Activated T-cell treated with anti-CD3 and anti-CD28 coated beads, Interleukin-2, amount 50 U/mL, for 4 hours (primary cell): ENCODE measurements around the gene PSORS1C2. TPM values are rescaled to one million over a fixed set of nuclear protein-coding genes. Genes with fewer than 3 reads are reported as not detected.

Experiments
- ATAC-seq, 2 donors: fragments of 200-7000 bp; cut with Tn5 transposase; one replicate each; pipeline ENCODE4 v1.10.0; 2021
- DNase-seq: peaks from one replicate; pipeline ENCODE4 v3.0.0-alpha.2; 2020
- H3K27me3 Mint-ChIP-seq: one replicate; pipeline ENCODE4 v1.8.0; 2021; ENCODE audit warnings: low read depth, mixed read lengths
- H3K36me3 Mint-ChIP-seq: one replicate; pipeline ENCODE4 v1.8.0; 2022; ENCODE audit warnings: mixed read lengths; ENCODE audit not compliant: insufficient read depth
- H3K4me1 Mint-ChIP-seq: one replicate; pipeline ENCODE4 v1.8.0; 2021; ENCODE audit warnings: low read depth, mixed read lengths
- H3K4me3 Mint-ChIP-seq: one replicate; pipeline ENCODE4 v1.8.0; 2021; ENCODE audit warnings: mild to moderate bottlenecking, moderate library complexity, mixed read lengths
- H3K9me3 Mint-ChIP-seq: one replicate; pipeline ENCODE4 v1.8.0; 2021; ENCODE audit warnings: mixed read lengths
- total RNA-seq, 3 donors: library from RNA; stranded (reverse); gene quantifications; one replicate each; pipeline ENCODE4 v1.2.1, GENCODE V29; 2021

PSORS1C2 gene
- total RNA-seq, 3 donors from 2014 or later, result not detected

GRCh38 chr6:31118178-31118577, 20.7 kb downstream of the PSORS1C2 start:
- no peak for DNase-seq
- ATAC-seq, result no peak
- H3K4me1 Mint-ChIP-seq, result peaks cover 4% of the 10 kb centered on the region
- H3K36me3 Mint-ChIP-seq, result no peaks in the 10 kb centered on the region
- H3K4me3 Mint-ChIP-seq, result no peak overlapping the region
- peaks cover 11% of the 10 kb centered on the region for H3K27me3 Mint-ChIP-seq
- H3K9me3 Mint-ChIP-seq, result no peaks in the 10 kb centered on the region

GRCh38 chr6:31116661-31117385, 22.0 kb downstream of the PSORS1C2 start:
- ATAC-seq, result no peak
- Mint-ChIP-seq H3K4me1 (peaks cover 4% of the 10 kb centered on the region), H3K36me3 (no peaks in the 10 kb centered on the region), H3K4me3 (no peak overlapping the region), H3K9me3 (no peaks in the 10 kb centered on the region), H3K27me3 (peaks cover 11% of the 10 kb centered on the region)
- no peak for DNase-seq

GRCh38 chr6:31115941-31116560, 22.8 kb downstream of the PSORS1C2 start:
- H3K36me3 Mint-ChIP-seq, result no peaks in the 10 kb centered on the region
- peaks cover 4% of the 10 kb centered on the region for H3K4me1 Mint-ChIP-seq
- H3K4me3 Mint-ChIP-seq, result no peak overlapping the region
- no peaks in the 10 kb centered on the region for H3K9me3 Mint-ChIP-seq
- DNase-seq (no peak), ATAC-seq (no peak)
- H3K27me3 Mint-ChIP-seq, result peaks cover 12% of the 10 kb centered on the region

- H3K9me3 Mint-ChIP-seq, result no peaks in the 10 kb centered on the region
- no peaks in the 10 kb centered on the region for H3K36me3 Mint-ChIP-seq
- H3K4me1 Mint-ChIP-seq, result peaks cover 4% of the 10 kb centered on the region
- no peak for DNase-seq
- peaks cover 14% of the 10 kb centered on the region for H3K27me3 Mint-ChIP-seq
- no peak overlapping the region for H3K4me3 Mint-ChIP-seq
- no peak for ATAC-seq
These were observed 23.7 kb downstream of the PSORS1C2 start for GRCh38 chr6:31114970-31115849.

- DNase-seq (no peak), ATAC-seq (no peak)
- Mint-ChIP-seq H3K27me3 (peaks cover 20% of the 10 kb centered on the region), H3K36me3 (no peaks in the 10 kb centered on the region), H3K9me3 (no peaks in the 10 kb centered on the region), H3K4me3 (no peak within 1 kb of the TSS), H3K4me1 (peaks cover 4% of the 10 kb centered on the region)
These were observed 24.4 kb downstream of the PSORS1C2 start, which contains the start of gene PSORS1C1 for GRCh38 chr6:31114541-31114878. TSS of gene PSORS1C1 (plus strand) at chr6:31114800. CDS start at chr6:31129633, 14,833 bp downstream.

GRCh38 chr6:31113861-31114540, 24.9 kb downstream of the PSORS1C2 start:
- peaks cover 20% of the 10 kb centered on the region for H3K27me3 Mint-ChIP-seq
- no peak overlapping the region for H3K4me3 Mint-ChIP-seq
- no peaks in the 10 kb centered on the region for H3K9me3 Mint-ChIP-seq
- H3K36me3 Mint-ChIP-seq, result no peaks in the 10 kb centered on the region
- no peak for ATAC-seq
- no peak for DNase-seq
- H3K4me1 Mint-ChIP-seq, result peaks cover 4% of the 10 kb centered on the region

- DNase-seq (no peak), ATAC-seq (no peak)
- no peaks in the 10 kb centered on the region for H3K36me3 Mint-ChIP-seq
- H3K27me3 Mint-ChIP-seq, result peaks cover 15% of the 10 kb centered on the region
- H3K9me3 Mint-ChIP-seq, result no peaks in the 10 kb centered on the region
- peaks cover 4% of the 10 kb centered on the region for H3K4me1 Mint-ChIP-seq
- H3K4me3 Mint-ChIP-seq, result no peak within 1 kb of the TSS
These were observed 26.4 kb downstream of the PSORS1C2 start, which contains the start of gene C6orf15 for GRCh38 chr6:31112478-31112877. TSS of gene C6orf15 (minus strand) at chr6:31112575. CDS start at chr6:31112555, 20 bp downstream.

- DNase-seq, result no peak
- Mint-ChIP-seq H3K36me3 (no peaks in the 10 kb centered on the region), H3K27me3 (peaks cover 15% of the 10 kb centered on the region), H3K4me3 (no peak overlapping the region), H3K4me1 (peaks cover 4% of the 10 kb centered on the region), H3K9me3 (no peaks in the 10 kb centered on the region)
- no peak for ATAC-seq
These were observed 27.2 kb downstream of the PSORS1C2 start for GRCh38 chr6:31111712-31112111.

- Mint-ChIP-seq H3K4me3 (no peak overlapping the region), H3K9me3 (no peaks in the 10 kb centered on the region), H3K36me3 (no peaks in the 10 kb centered on the region), H3K4me1 (peaks cover 4% of the 10 kb centered on the region), H3K27me3 (peaks cover 13% of the 10 kb centered on the region)
- DNase-seq (no peak), ATAC-seq (no peak)
These were observed 27.9 kb downstream of the PSORS1C2 start for GRCh38 chr6:31110825-31111582.

- ATAC-seq (no peak), DNase-seq (no peak)
- H3K4me1 Mint-ChIP-seq, result no peaks in the 10 kb centered on the region
- H3K4me3 Mint-ChIP-seq, result no peak overlapping the region
- H3K9me3 Mint-ChIP-seq, result no peaks in the 10 kb centered on the region
- H3K36me3 Mint-ChIP-seq, result no peaks in the 10 kb centered on the region
- H3K27me3 Mint-ChIP-seq, result peaks cover 9% of the 10 kb centered on the region
These were observed 31.8 kb downstream of the PSORS1C2 start for GRCh38 chr6:31107052-31107451.

GRCh38 chr6:31103136-31103535, 35.7 kb downstream of the PSORS1C2 start:
- Mint-ChIP-seq H3K27me3 (no peaks in the 10 kb centered on the region), H3K9me3 (no peaks in the 10 kb centered on the region), H3K4me1 (no peaks in the 10 kb centered on the region), H3K36me3 (no peaks in the 10 kb centered on the region), H3K4me3 (no peak overlapping the region)
- DNase-seq, result no peak
- no peak for ATAC-seq

- Mint-ChIP-seq H3K9me3 (no peaks in the 10 kb centered on the region), H3K4me3 (no peak overlapping the region), H3K27me3 (no peaks in the 10 kb centered on the region), H3K36me3 (no peaks in the 10 kb centered on the region), H3K4me1 (peaks cover 38% of the 10 kb centered on the region)
- ATAC-seq (no peak), DNase-seq (no peak)
These were observed 40.4 kb downstream of the PSORS1C2 start for GRCh38 chr6:31098449-31098938.

GRCh38 chr6:31096656-31097055, 42.2 kb downstream of the PSORS1C2 start:
- no peaks in the 10 kb centered on the region for H3K36me3 Mint-ChIP-seq
- no peak for ATAC-seq
- DNase-seq, result no peak
- H3K4me3 Mint-ChIP-seq, result no peak overlapping the region
- peaks cover 45% of the 10 kb centered on the region for H3K4me1 Mint-ChIP-seq
- H3K27me3 Mint-ChIP-seq, result no peaks in the 10 kb centered on the region
- H3K9me3 Mint-ChIP-seq, result no peaks in the 10 kb centered on the region
